Kasumi-1 (cell line): ENCODE data around the gene SLC25A39.

Experiments used
- DNase-seq, 2 experiments: peaks; one replicate each; lab custom pipeline; 2025; lab: John Stamatoyannopoulos, UW

The SLC25A39 gene

DNA sequence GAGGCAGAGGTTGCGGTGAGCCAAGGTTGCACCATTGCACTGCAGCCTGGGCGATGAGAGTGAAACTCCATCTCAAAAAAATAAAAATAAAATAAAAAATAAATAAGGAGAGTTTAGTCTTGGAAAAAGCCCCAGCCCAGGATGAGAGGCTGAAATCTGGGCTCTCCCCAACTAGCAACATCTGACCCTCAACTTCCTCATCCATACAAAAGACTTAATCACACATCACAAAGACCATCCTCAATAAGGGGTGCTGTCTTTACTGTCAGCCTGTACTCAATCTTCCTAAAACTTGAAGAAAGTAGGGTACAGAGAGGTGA, 45.3 kb downstream of the SLC25A39 start:
- DNase-seq, result no peak

DNA sequence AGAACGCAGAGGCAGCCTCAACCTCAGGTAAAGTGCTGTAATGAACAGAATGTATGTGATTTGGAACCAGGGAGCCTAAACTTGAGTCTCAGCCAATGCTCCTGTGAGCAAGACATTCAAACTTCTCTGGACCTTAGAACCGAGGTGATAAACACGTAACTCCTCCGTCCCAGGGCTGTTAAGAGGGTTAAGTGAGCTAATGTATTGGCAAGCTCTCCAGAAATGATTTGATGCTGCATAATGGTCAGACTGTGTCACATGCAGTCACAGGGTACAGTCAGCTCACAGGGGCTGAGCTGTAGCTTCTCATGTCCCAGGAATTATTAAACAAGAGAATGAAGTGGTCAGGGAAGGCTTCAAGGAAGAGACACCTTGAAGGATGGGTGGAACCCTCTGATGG, 46.6 kb downstream of the SLC25A39 start:
- no peak for DNase-seq

DNA sequence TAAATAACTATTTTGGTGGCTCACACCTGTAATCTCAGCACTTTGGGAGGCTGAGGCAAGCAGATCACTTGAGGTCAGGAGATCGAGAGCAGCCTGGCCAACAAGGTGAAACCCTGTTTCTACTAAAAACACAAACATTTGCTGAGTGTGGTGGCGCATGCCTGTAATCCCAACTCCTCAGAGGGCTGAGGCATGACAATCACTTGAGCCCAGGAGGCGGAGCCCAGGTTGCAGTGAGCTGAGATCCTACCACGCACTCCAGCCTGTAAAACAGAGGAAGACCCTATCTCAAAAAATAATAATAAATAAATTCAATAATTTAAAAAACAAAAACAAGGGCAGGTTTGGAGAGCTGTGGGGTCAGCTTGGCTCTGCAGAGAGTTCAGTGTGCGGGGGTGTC, 51.0 kb downstream of the SLC25A39 start:
- no peak for DNase-seq

DNA sequence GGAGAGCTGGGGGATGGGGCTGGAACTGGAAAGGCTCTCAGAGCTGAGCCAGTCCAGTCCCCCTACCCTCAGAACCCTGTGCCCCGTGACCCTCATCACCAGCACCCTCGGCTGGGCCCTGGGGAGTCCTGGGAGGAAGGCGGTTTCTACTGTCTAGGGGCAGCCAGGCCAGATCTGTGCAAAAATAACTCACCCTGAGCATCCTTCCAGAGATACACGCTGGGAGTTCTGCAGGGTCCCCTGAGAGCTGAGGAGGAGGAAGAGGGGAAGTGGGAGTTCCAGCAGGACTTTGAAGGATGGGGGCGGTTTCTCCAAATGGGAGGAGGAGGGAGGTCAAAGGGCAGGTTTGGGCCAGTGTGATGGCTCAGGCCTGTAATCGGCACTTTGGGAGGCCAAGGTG, 51.7 kb downstream of the SLC25A39 start:
- no peak for DNase-seq

DNA sequence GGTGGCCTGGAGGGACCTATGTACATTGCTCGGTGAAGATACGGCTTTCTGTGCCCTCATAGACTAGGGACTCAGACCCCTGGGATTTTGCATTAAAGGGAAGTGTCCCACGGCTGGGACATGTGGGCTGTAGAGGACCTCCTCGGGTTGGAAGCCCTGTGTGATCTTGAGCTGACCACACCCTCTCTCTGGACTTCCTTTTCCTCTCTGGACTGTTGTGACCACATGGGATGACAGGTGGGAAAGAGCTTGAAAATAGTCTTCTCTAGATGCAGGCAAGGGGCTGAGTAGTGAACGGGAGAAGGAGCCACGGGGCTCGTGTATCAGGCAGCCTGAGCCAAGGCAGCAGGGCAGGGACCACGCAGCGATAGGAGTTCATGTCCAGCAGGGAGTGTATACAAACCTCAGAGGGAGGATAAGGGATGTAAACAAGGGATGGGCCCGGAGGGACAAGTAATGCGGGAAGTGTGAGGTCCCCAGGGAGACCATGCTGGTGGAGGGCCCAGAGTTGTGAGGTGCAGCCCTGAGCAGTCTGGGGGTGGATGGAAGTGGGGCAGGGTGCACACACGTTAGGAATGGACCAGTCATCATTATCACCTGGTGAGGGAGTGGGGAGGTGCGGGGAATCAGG, 52.2 kb downstream of the SLC25A39 start:
- DNase-seq, result no peak
